ENCODE results near the gene PMEPA1. TPM values are rescaled to one million over a fixed set of nuclear protein-coding genes. Genes with fewer than 3 reads are reported as not detected.

The PMEPA1 gene
- total and polyA plus RNA-seq, 2 donors (not counting 1 experiment from before 2014, with no cell fraction given) = 9.9 to 37.4 TPM

DNA sequence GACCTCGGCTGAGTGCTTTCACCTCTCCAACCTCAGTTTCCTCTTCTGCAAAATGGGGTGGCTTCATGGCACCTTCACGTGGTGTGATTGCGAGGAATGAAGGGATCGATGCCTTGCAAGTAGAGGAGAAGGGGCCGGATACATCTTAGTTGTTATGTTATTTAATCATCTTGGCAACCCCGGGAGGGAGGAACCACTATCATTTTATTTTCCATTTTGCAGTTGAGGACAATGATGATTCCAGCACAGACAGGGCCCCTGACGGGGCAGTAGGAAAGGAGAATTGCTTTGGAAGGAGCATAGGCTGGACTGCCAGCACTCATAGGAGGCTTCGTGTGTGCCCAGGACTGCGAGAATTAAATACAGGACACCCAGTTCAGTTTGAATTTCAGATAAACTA is 2.5 kb upstream of the PMEPA1 start:
- CTCF ChIA-PET = interaction anchor here (0.6 to 4.6 kb wide), 2 partner anchors 31 to 314 kb away, joined by 5 to 39 read pairs; no protein-coding TSS in a partner anchor
- no peak overlapping the region for H3K4me2 ChIP-seq (replicated peaks; ENCODE audit: low read depth, low read length, poor library complexity, severe bottlenecking)

GRCh38 chr20:57711826-57712225 is 2.0 kb upstream of the PMEPA1 start:
- Mint-ChIP-seq H3K4me3 (peak overlapping the region; percentile 50), H3K27me3 (no peaks in the 10 kb centered on the region), H3K4me1 (peaks cover 40% of the 10 kb centered on the region), H3K9me3 (ENCODE audit: insufficient read depth) (no peaks in the 10 kb centered on the region), H3K27ac (no peak overlapping the region)
- Histone ChIP-seq H4K20me1 (ENCODE audit: control insufficient read depth, insufficient read depth, low read length, poor library complexity, severe bottlenecking) (peaks cover 19% of the 10 kb centered on the region), H3K4me1 (ENCODE audit: control insufficient read depth in 2 of 2, insufficient read depth in 2 of 2, low read length in 2 of 2) (peaks cover 32 to 38% of the 10 kb centered on the region in 2 donors), H3K4me3 (ENCODE audit: control extremely low read depth in 1 of 5, extremely low read depth in 1 of 5, insufficient read depth in 1 of 5, low read depth in 2 of 5, low read length in 4 of 5) (no peak overlapping the region), H3K4me2 (replicated peaks; ENCODE audit: low read depth, low read length, poor library complexity, severe bottlenecking) (peak overlapping the region; percentile 95), H3K27ac (ENCODE audit: low read length in 2 of 2) (no peak overlapping the region), H3K79me2 (ENCODE audit: control insufficient read depth, insufficient read depth, low read length) (peaks cover 75% of the 10 kb centered on the region), H3K27me3 (replicated peaks in 1 of 4; ENCODE audit: control extremely low read depth in 1 of 4, control insufficient read depth in 3 of 4, insufficient read depth in 4 of 4, low read length in 3 of 4) (peaks cover 0 to 2% (median 0%) of the 10 kb centered on the region in 4 experiments), H3K9ac (ENCODE audit: low read length) (no peak overlapping the region), H3K9me3 (ENCODE audit: control extremely low read depth in 1 of 3, control insufficient read depth in 2 of 3, insufficient read depth in 1 of 3, low read length in 2 of 3) (no peaks in the 10 kb centered on the region), H2AFZ (ENCODE audit: insufficient read depth, low read depth, low read length, poor library complexity, severe bottlenecking) (no peak overlapping the region), H3K36me3 (replicated peaks in 1 of 2; ENCODE audit: control extremely low read depth in 1 of 2, control insufficient read depth in 1 of 2, extremely low read depth in 1 of 2, insufficient read depth in 2 of 2, low read length in 1 of 2) (no peaks in the 10 kb centered on the region)
- CTCF ChIA-PET = interaction anchor here (2.8 to 4.6 kb wide), 3 partner anchors 13 to 57 kb away, joined by 13 to 39 read pairs (median 20); no protein-coding TSS in a partner anchor
- 92% methylated on average over 5 of the region's 7 CpGs for WGBS (ENCODE audit: insufficient coverage)
- DNase-seq = no peak
- intact Hi-C loops (cut with micrococcal nuclease) = loop anchor here (2.0 to 10.0 kb wide), 3 partner anchors 57 to 1317 kb away; partner anchors contain the start of genes AURKA and CSTF1
- TF ChIP-seq, protein P1, sequence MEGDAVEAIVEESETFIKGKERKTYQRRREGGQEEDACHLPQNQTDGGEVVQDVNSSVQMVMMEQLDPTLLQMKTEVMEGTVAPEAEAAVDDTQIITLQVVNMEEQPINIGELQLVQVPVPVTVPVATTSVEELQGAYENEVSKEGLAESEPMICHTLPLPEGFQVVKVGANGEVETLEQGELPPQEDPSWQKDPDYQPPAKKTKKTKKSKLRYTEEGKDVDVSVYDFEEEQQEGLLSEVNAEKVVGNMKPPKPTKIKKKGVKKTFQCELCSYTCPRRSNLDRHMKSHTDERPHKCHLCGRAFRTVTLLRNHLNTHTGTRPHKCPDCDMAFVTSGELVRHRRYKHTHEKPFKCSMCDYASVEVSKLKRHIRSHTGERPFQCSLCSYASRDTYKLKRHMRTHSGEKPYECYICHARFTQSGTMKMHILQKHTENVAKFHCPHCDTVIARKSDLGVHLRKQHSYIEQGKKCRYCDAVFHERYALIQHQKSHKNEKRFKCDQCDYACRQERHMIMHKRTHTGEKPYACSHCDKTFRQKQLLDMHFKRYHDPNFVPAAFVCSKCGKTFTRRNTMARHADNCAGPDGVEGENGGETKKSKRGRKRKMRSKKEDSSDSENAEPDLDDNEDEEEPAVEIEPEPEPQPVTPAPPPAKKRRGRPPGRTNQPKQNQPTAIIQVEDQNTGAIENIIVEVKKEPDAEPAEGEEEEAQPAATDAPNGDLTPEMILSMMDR (IDR thresholded peaks at IDR 0.05) = no peak
- POLR2A ChIA-PET = interaction anchor here (1.8 kb wide), 1 partner anchor 9 kb away, joined by 5 read pairs; no protein-coding TSS in a partner anchor
- no peak for ATAC-seq (ENCODE audit: low read depth)

More for the DNA sequence above, 2.5 kb upstream of the PMEPA1 start:
- H3K27me3 Mint-ChIP-seq = no peaks in the 10 kb centered on the region
- Histone ChIP-seq H3K4me1 (ENCODE audit: control insufficient read depth in 2 of 2, insufficient read depth in 2 of 2, low read length in 2 of 2) (peaks cover 27 to 33% of the 10 kb centered on the region in 2 donors), H3K36me3 (replicated peaks in 1 of 2; ENCODE audit: control extremely low read depth in 1 of 2, control insufficient read depth in 1 of 2, extremely low read depth in 1 of 2, insufficient read depth in 2 of 2, low read length in 1 of 2) (no peaks in the 10 kb centered on the region), H3K79me2 (ENCODE audit: control insufficient read depth, insufficient read depth, low read length) (peaks cover 70% of the 10 kb centered on the region), H3K9ac (ENCODE audit: low read length) (no peak overlapping the region), H3K9me3 (ENCODE audit: control extremely low read depth in 1 of 3, control insufficient read depth in 2 of 3, insufficient read depth in 1 of 3, low read length in 2 of 3) (no peaks in the 10 kb centered on the region), H3K27ac (ENCODE audit: low read length in 2 of 2) (no peak overlapping the region), H3K4me3 (ENCODE audit: control extremely low read depth in 1 of 5, extremely low read depth in 1 of 5, insufficient read depth in 1 of 5, low read depth in 2 of 5, low read length in 4 of 5) (no peak overlapping the region), H2AFZ (ENCODE audit: insufficient read depth, low read depth, low read length, poor library complexity, severe bottlenecking) (no peak overlapping the region), H3K27me3 (replicated peaks in 1 of 4; ENCODE audit: control extremely low read depth in 1 of 4, control insufficient read depth in 3 of 4, insufficient read depth in 4 of 4, low read length in 3 of 4) (peaks cover 0 to 2% (median 0%) of the 10 kb centered on the region in 4 experiments), H4K20me1 (ENCODE audit: control insufficient read depth, insufficient read depth, low read length, poor library complexity, severe bottlenecking) (peaks cover 14% of the 10 kb centered on the region)
- H3K27ac Mint-ChIP-seq = peak overlapping the region; percentile 15
- ATAC-seq (ENCODE audit: low read depth) (no peak), DNase-seq (no peak)
- POLR2A ChIA-PET = no interaction called here
- H3K4me1 Mint-ChIP-seq = peaks cover 34% of the 10 kb centered on the region
- no CpG with 5 or more reads among the region's 9 CpGs for WGBS (ENCODE audit: insufficient coverage)
- intact Hi-C loops (cut with micrococcal nuclease) = loop anchor here (10.0 kb wide), 1 partner anchor 1318 kb away; the partner anchor contains the start of genes AURKA and CSTF1
- H3K4me3 Mint-ChIP-seq = peak overlapping the region; percentile 50
- TF ChIP-seq EZH2 (IDR thresholded peaks at IDR 0.05; ENCODE audit: borderline replicate concordance, insufficient read depth, low read depth, low read length, poor library complexity, severe bottlenecking) = no peak
- TF ChIP-seq, protein P1 (IDR thresholded peaks at IDR 0.05) = no peak
- H3K9me3 Mint-ChIP-seq (ENCODE audit: insufficient read depth) = no peaks in the 10 kb centered on the region
